Ascending aorta (tissue), 2 donors: ENCODE measurements around the gene ZNF587. TPM values are rescaled to one million over a fixed set of nuclear protein-coding genes. Genes with fewer than 3 reads are reported as not detected.
"Not testable (repeated sequence)": the region's sequence is repeated elsewhere in the genome, so short reads cannot be mapped to it uniquely, and the experiment has no call there.

ENCODE experiments used
- DNase-seq, 2 donors: peaks; one replicate each; pipeline ENCODE4 v3.0.0-alpha.2; 2019; ENCODE audit warnings: low spot score in 2 of 2
- H3K27ac ChIP-seq, 2 donors: fragments of 200-600 bp; sonication (generic); one replicate each; pipeline ENCODE4 v1.5.1; 2016 to 2017; ENCODE audit warnings: mild to moderate bottlenecking in 1 of 2
- H3K27me3 ChIP-seq: fragments of 200-600 bp; sonication (generic); one replicate; pipeline ENCODE4 v1.5.1; 2017
- H3K36me3 ChIP-seq, 2 donors: fragments of 200-600 bp; sonication (generic); one replicate each; pipeline ENCODE4 v1.5.1; 2016
- H3K4me1 ChIP-seq, 2 donors: fragments of 200-600 bp; sonication (generic); one replicate each; pipeline ENCODE4 v1.5.1; 2016 to 2017; ENCODE audit warnings: mild to moderate bottlenecking in 1 of 2
- H3K4me3 ChIP-seq, 2 donors: fragments of 200-600 bp; sonication (generic); one replicate each; pipeline ENCODE4 v1.5.1; 2016 to 2017; ENCODE audit warnings: mild to moderate bottlenecking in 1 of 2
- H3K9me3 ChIP-seq, 2 donors: fragments of 200-600 bp; sonication (generic); one replicate each; pipeline ENCODE4 v1.5.1; 2016
- CTCF ChIP-seq, 3 experiments: fragments of 200-600 bp in 2 of 3; fragments of 450-650 bp in 1 of 3; sonication (generic) in 2 of 3; IDR thresholded peaks; one replicate each; pipeline ENCODE4 v1.5.1; 2016 to 2019; ENCODE audit warnings: antibody characterized with exemption in 3 of 3, mild to moderate bottlenecking in 1 of 3, moderate library complexity in 1 of 3
- intact Hi-C: fragments of 100-400 bp; cut with DNase I; formaldehyde crosslinking; loops from one replicate; pipeline ENCODE4 v1.15.1; 2023
- total RNA-seq: library from RNA; depleted of rRNA; stranded (reverse); fragments of >200 nt; gene quantifications from one replicate; pipeline ENCODE4 v1.1.0, GENCODE V29; 2016

The ZNF587 gene
- total RNA-seq, 1 donor from 2014 or later: 12.9 TPM

GRCh38 chr19:57816652-57817051 is 33.0 kb upstream of the ZNF587 start:
- H3K4me3 ChIP-seq: no peak overlapping the region
- intact Hi-C loops: no loop called here
- H3K27me3 ChIP-seq: no peaks in the 10 kb centered on the region
- no peak overlapping the region for H3K27ac ChIP-seq
- TF ChIP-seq CTCF (IDR thresholded peaks at IDR 0.05): no peak
- peaks cover 2 to 17% of the 10 kb centered on the region in 2 donors for H3K4me1 ChIP-seq
- H3K36me3 ChIP-seq: peaks cover 0 to 2% of the 10 kb centered on the region in 2 donors
- peaks cover 0 to under 1% of the 10 kb centered on the region in 2 donors for H3K9me3 ChIP-seq
- no peak for DNase-seq

GRCh38 chr19:57817976-57818375 is 31.7 kb upstream of the ZNF587 start:
- H3K27me3 ChIP-seq: no peaks in the 10 kb centered on the region
- intact Hi-C loops: no loop called here
- no peak overlapping the region for H3K27ac ChIP-seq

GRCh38 chr19:57818378-57818777 is 31.3 kb upstream of the ZNF587 start:
- H3K4me1 ChIP-seq: peaks cover 2 to 17% of the 10 kb centered on the region in 2 donors
- H3K36me3 ChIP-seq: peaks cover 0 to 6% of the 10 kb centered on the region in 2 donors
- no peak for DNase-seq
- intact Hi-C loops: no loop called here
- H3K4me3 ChIP-seq: no peak overlapping the region
- TF ChIP-seq CTCF (IDR thresholded peaks at IDR 0.05): no peak
- no peak overlapping the region for H3K27ac ChIP-seq
- peaks cover 0 to 3% of the 10 kb centered on the region in 2 donors for H3K9me3 ChIP-seq
- no peaks in the 10 kb centered on the region for H3K27me3 ChIP-seq

More at GRCh38 chr19:57817976-57818375, 31.7 kb upstream of the ZNF587 start:
- Histone ChIP-seq H3K36me3 (peaks cover 0 to 4% of the 10 kb centered on the region in 2 donors), H3K4me3 (no peak overlapping the region), H3K4me1 (peaks cover 2 to 17% of the 10 kb centered on the region in 2 donors), H3K9me3 (peaks cover 0 to 3% of the 10 kb centered on the region in 2 donors)
- no peak for DNase-seq
- no peak for TF ChIP-seq CTCF (IDR thresholded peaks at IDR 0.05)

- H3K4me3 ChIP-seq: peak overlapping the region; percentile 71 to 72
- peaks cover 2 to 11% of the 10 kb centered on the region in 2 donors for H3K4me1 ChIP-seq
- TF ChIP-seq CTCF (IDR thresholded peaks at IDR 0.05): peak in 1 of 3 experiments; percentile 21
- H3K9me3 ChIP-seq: peaks cover 0 to 3% of the 10 kb centered on the region in 2 donors
- no peaks in the 10 kb centered on the region for H3K27me3 ChIP-seq
- peak overlapping the region; percentile 63 to 69 for H3K27ac ChIP-seq
- peaks cover 0 to 18% of the 10 kb centered on the region in 2 donors for H3K36me3 ChIP-seq
- peak; percentile 67 to 92 for DNase-seq
- intact Hi-C loops: no loop called here
These were observed 30.0 kb upstream of the ZNF587 start for GRCh38 chr19:57819475-57820148.

- Histone ChIP-seq H3K27me3 (no peaks in the 10 kb centered on the region), H3K27ac (peak overlapping the region in 1 of 2 donors; percentile 69), H3K4me1 (peaks cover 0 to 9% of the 10 kb centered on the region in 2 donors), H3K4me3 (peak overlapping the region; percentile 71 to 72), H3K36me3 (peaks cover 0 to 20% of the 10 kb centered on the region in 2 donors), H3K9me3 (peaks cover 0 to 12% of the 10 kb centered on the region in 2 donors)
- intact Hi-C loops: no loop called here
- DNase-seq: no peak
- TF ChIP-seq CTCF (IDR thresholded peaks at IDR 0.05): no peak
These were observed 29.1 kb upstream of the ZNF587 start for GRCh38 chr19:57820599-57820998.

- H3K27me3 ChIP-seq, H3K4me1 ChIP-seq, H3K27ac ChIP-seq, H3K4me3 ChIP-seq, intact Hi-C loops, DNase-seq: not testable (repeated sequence)
- H3K36me3 ChIP-seq: peaks cover under 1 to 20% of the 10 kb centered on the region in 2 donors
- peaks cover 0 to 12% of the 10 kb centered on the region in 2 donors for H3K9me3 ChIP-seq
These were observed 28.6 kb upstream of the ZNF587 start for GRCh38 chr19:57821095-57821494.

GRCh38 chr19:57821501-57821900 is 28.2 kb upstream of the ZNF587 start:
- Histone ChIP-seq H3K9me3 (peaks cover 0 to 12% of the 10 kb centered on the region in 2 donors), H3K36me3 (peaks cover 2 to 20% of the 10 kb centered on the region in 2 donors)
- H3K4me1 ChIP-seq, H3K4me3 ChIP-seq, intact Hi-C loops, H3K27me3 ChIP-seq, H3K27ac ChIP-seq, DNase-seq: not testable (repeated sequence)

- H3K27me3 ChIP-seq, H3K4me1 ChIP-seq, DNase-seq, H3K4me3 ChIP-seq, H3K27ac ChIP-seq, intact Hi-C loops: not testable (repeated sequence)
- peaks cover 2 to 25% of the 10 kb centered on the region in 2 donors for H3K36me3 ChIP-seq
- H3K9me3 ChIP-seq: peaks cover 0 to 21% of the 10 kb centered on the region in 2 donors
These were observed 26.5 kb upstream of the ZNF587 start for GRCh38 chr19:57823155-57823554.

GRCh38 chr19:57823608-57824007 is 26.1 kb upstream of the ZNF587 start:
- intact Hi-C loops, H3K27me3 ChIP-seq, DNase-seq, H3K4me1 ChIP-seq, H3K27ac ChIP-seq, H3K4me3 ChIP-seq: not testable (repeated sequence)
- Histone ChIP-seq H3K36me3 (peaks cover 2 to 28% of the 10 kb centered on the region in 2 donors), H3K9me3 (peaks cover 0 to 25% of the 10 kb centered on the region in 2 donors)
